ENCODE data around the gene LHX3.

GRCh38 chr9:136187683-136188586, 17.0 kb downstream of the LHX3 start:
- TF ChIP-seq, protein P1, sequence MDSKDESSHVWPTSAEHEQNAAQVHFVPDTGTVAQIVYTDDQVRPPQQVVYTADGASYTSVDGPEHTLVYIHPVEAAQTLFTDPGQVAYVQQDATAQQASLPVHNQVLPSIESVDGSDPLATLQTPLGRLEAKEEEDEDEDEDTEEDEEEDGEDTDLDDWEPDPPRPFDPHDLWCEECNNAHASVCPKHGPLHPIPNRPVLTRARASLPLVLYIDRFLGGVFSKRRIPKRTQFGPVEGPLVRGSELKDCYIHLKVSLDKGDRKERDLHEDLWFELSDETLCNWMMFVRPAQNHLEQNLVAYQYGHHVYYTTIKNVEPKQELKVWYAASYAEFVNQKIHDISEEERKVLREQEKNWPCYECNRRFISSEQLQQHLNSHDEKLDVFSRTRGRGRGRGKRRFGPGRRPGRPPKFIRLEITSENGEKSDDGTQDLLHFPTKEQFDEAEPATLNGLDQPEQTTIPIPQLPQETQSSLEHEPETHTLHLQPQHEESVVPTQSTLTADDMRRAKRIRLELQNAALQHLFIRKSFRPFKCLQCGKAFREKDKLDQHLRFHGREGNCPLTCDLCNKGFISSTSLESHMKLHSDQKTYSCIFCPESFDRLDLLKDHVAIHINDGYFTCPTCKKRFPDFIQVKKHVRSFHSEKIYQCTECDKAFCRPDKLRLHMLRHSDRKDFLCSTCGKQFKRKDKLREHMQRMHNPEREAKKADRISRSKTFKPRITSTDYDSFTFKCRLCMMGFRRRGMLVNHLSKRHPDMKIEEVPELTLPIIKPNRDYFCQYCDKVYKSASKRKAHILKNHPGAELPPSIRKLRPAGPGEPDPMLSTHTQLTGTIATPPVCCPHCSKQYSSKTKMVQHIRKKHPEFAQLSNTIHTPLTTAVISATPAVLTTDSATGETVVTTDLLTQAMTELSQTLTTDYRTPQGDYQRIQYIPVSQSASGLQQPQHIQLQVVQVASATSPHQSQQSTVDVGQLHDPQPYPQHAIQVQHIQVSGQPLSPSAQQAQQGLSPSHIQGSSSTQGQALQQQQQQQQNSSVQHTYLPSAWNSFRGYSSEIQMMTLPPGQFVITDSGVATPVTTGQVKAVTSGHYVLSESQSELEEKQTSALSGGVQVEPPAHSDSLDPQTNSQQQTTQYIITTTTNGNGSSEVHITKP (tag by site-specific recombination; IDR thresholded peaks at IDR 0.05) = no peak
- TF ChIP-seq, protein P2, sequence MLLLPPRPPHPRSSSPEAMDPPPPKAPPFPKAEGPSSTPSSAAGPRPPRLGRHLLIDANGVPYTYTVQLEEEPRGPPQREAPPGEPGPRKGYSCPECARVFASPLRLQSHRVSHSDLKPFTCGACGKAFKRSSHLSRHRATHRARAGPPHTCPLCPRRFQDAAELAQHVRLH (tag by site-specific recombination; IDR thresholded peaks at IDR 0.05) = no peak
- TF ChIP-seq, protein P3, sequence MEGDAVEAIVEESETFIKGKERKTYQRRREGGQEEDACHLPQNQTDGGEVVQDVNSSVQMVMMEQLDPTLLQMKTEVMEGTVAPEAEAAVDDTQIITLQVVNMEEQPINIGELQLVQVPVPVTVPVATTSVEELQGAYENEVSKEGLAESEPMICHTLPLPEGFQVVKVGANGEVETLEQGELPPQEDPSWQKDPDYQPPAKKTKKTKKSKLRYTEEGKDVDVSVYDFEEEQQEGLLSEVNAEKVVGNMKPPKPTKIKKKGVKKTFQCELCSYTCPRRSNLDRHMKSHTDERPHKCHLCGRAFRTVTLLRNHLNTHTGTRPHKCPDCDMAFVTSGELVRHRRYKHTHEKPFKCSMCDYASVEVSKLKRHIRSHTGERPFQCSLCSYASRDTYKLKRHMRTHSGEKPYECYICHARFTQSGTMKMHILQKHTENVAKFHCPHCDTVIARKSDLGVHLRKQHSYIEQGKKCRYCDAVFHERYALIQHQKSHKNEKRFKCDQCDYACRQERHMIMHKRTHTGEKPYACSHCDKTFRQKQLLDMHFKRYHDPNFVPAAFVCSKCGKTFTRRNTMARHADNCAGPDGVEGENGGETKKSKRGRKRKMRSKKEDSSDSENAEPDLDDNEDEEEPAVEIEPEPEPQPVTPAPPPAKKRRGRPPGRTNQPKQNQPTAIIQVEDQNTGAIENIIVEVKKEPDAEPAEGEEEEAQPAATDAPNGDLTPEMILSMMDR (tag by site-specific recombination; IDR thresholded peaks at IDR 0.05) = no peak
- TF ChIP-seq ZNF830 (tag by site-specific recombination; IDR thresholded peaks at IDR 0.05; ENCODE audit: low read depth) = no peak
- no peak for TF ChIP-seq SETDB1 (IDR thresholded peaks at IDR 0.05; ENCODE audit: insufficient read length, low read length)
- no peak for TF ChIP-seq ZNF292 (tag by site-specific recombination; IDR thresholded peaks at IDR 0.05; ENCODE audit: borderline replicate concordance, low read depth)
- TF ChIP-seq ZFP37 (tag by site-specific recombination; IDR thresholded peaks at IDR 0.05) = no peak
- TF ChIP-seq ZNF324 (tag by site-specific recombination; IDR thresholded peaks at IDR 0.05) = no peak
- TF ChIP-seq, protein P4, sequence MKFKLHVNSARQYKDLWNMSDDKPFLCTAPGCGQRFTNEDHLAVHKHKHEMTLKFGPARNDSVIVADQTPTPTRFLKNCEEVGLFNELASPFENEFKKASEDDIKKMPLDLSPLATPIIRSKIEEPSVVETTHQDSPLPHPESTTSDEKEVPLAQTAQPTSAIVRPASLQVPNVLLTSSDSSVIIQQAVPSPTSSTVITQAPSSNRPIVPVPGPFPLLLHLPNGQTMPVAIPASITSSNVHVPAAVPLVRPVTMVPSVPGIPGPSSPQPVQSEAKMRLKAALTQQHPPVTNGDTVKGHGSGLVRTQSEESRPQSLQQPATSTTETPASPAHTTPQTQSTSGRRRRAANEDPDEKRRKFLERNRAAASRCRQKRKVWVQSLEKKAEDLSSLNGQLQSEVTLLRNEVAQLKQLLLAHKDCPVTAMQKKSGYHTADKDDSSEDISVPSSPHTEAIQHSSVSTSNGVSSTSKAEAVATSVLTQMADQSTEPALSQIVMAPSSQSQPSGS (tag by site-specific recombination; IDR thresholded peaks at IDR 0.05; ENCODE audit: low read depth) = no peak
- TF ChIP-seq ZNF155 (tag by site-specific recombination; IDR thresholded peaks at IDR 0.05) = no peak
